HepG2 (cell line): ENCODE results near the gene IFNA2.

ENCODE experiments used
- CTCF ChIP-seq: sonication (generic); formaldehyde crosslinking; IDR thresholded peaks from 2 replicates; pipeline ENCODE4 v1.5.0; 2020; ENCODE audit warnings: mild to moderate bottlenecking, missing genetic modification reagents, moderate library complexity
- TP53 ChIP-seq: sonication (generic); formaldehyde crosslinking; conservative IDR thresholded peaks from 2 replicates; pipeline ENCODE4 v1.4.0; 2020; ENCODE audit warnings: missing genetic modification reagents
- YY1 ChIP-seq: IDR thresholded peaks from 2 replicates; pipeline ENCODE4 v1.6.1; 2011; ENCODE audit warnings: low read length, low read depth, moderate library complexity, mild to moderate bottlenecking; ENCODE audit not compliant: insufficient read depth, insufficient replicate concordance
- ZNF121 ChIP-seq: sonication (generic); formaldehyde crosslinking; IDR thresholded peaks from 2 replicates; pipeline ENCODE4 v1.5.0; 2020; ENCODE audit warnings: mild to moderate bottlenecking, missing genetic modification reagents

GRCh38 chr9:21399956-21400355 lies 14.8 kb upstream of the IFNA2 start:
- no peak for TF ChIP-seq ZNF121 (CRISPR knock-in tag)
- TF ChIP-seq CTCF (CRISPR knock-in tag): no peak
- no peak for TF ChIP-seq TP53 (CRISPR knock-in tag)
- no peak for TF ChIP-seq YY1
